PC-9 (cell line): ENCODE measurements around the gene GNB1. TPM values are rescaled to one million over a fixed set of nuclear protein-coding genes. Genes with fewer than 3 reads are reported as not detected.

Experiments
- BruUV-seq: library from RNA; stranded (reverse); fragments of 400-500 nt; replicated peaks from 2 replicates; lab custom pipeline; 2021; lab: Mats Ljungman, UMichigan
- CTCF ChIA-PET: fragments of 300-600 bp; sonication (Branson Sonifier 250); formaldehyde crosslinking; loops from one replicate; lab custom pipeline; 2022; ENCODE audit warnings: antibody characterized with exemption; lab: Charles Lee
- POLR2A ChIA-PET: fragments of 300-600 bp; sonication (Branson Sonifier 250); formaldehyde crosslinking; loops from one replicate; lab custom pipeline; 2022; ENCODE audit warnings: antibody characterized with exemption; ENCODE audit not compliant: unreplicated experiment; lab: Charles Lee
- DNase-seq, 2 experiments: peaks; one replicate each; pipeline versions ENCODE4 v3.0.0 to v3.0.0-alpha.2; 2015 to 2022; ENCODE audit warnings: mixed read lengths in 1 of 2
- H2AFZ ChIP-seq: fragments of 200-600 bp; sonication (generic); 2 replicates; pipeline ENCODE4 v1.8.1; 2017; ENCODE audit warnings: antibody characterized with exemption
- H3F3A ChIP-seq: fragments of 200-600 bp; sonication (generic); 2 replicates; pipeline ENCODE4 v1.8.1; 2017; ENCODE audit warnings: antibody characterized with exemption, mild to moderate bottlenecking, low read depth; ENCODE audit not compliant: insufficient read depth
- H3K27ac ChIP-seq: fragments of 200-600 bp; sonication (generic); 2 replicates; pipeline ENCODE4 v1.6.1; 2016; ENCODE audit warnings: mixed run types
- H3K27me3 ChIP-seq: fragments of 200-600 bp; sonication (generic); 2 replicates; pipeline ENCODE4 v1.6.1; 2016; ENCODE audit warnings: low read depth, mixed run types; ENCODE audit not compliant: insufficient read depth
- H3K36me3 ChIP-seq: fragments of 200-600 bp; sonication (generic); 2 replicates; pipeline ENCODE4 v1.6.1; 2016; ENCODE audit warnings: low read depth, mixed run types
- H3K4me1 ChIP-seq: fragments of 200-600 bp; sonication (generic); replicated peaks from 2 replicates; pipeline ENCODE4 v1.6.1; 2016; ENCODE audit warnings: mixed run types; ENCODE audit not compliant: insufficient read depth
- H3K4me2 ChIP-seq: fragments of 200-600 bp; sonication (generic); 2 replicates; pipeline ENCODE4 v1.6.1; 2017; ENCODE audit warnings: mixed run types
- H3K4me3 ChIP-seq: fragments of 200-600 bp; sonication (generic); 2 replicates; pipeline ENCODE4 v1.6.1; 2016; ENCODE audit warnings: mixed run types
- H3K79me2 ChIP-seq: fragments of 200-600 bp; sonication (generic); 2 replicates; pipeline ENCODE4 v1.6.1; 2017; ENCODE audit warnings: low read depth, mixed run types
- H3K9me2 ChIP-seq: fragments of 200-600 bp; sonication (generic); 2 replicates; pipeline ENCODE4 v1.8.1; 2017; ENCODE audit warnings: mild to moderate bottlenecking; ENCODE audit not compliant: insufficient read depth
- H3K9me3 ChIP-seq: fragments of 200-600 bp; sonication (generic); 2 replicates; pipeline ENCODE4 v1.8.1; 2016; ENCODE audit warnings: low read depth; ENCODE audit not compliant: insufficient read depth
- H4K20me1 ChIP-seq: fragments of 200-600 bp; sonication (generic); 2 replicates; pipeline ENCODE4 v1.8.1; 2017; ENCODE audit not compliant: insufficient read depth
- CTCF ChIP-seq: fragments of 200-600 bp; sonication (generic); conservative IDR thresholded peaks from 2 replicates; pipeline ENCODE4 v1.6.1; 2017; ENCODE audit warnings: mixed run types, antibody characterized with exemption, mild to moderate bottlenecking, moderate library complexity
- EZH2 ChIP-seq: fragments of 200-600 bp; sonication (generic); IDR thresholded peaks from 2 replicates; pipeline ENCODE4 v1.8.0; 2017; ENCODE audit warnings: antibody characterized with exemption, low read depth
- intact Hi-C: fragments of 100-400 bp; cut with micrococcal nuclease; formaldehyde crosslinking; loops from one replicate; pipeline ENCODE4 v1.10.0; 2022; ENCODE audit not compliant: unreplicated experiment
- total RNA-seq: library from RNA; stranded (reverse); gene quantifications from 2 replicates; pipeline ENCODE4 v1.2.3, GENCODE V29; 2021

Gene GNB1
- total RNA-seq, 1 experiment from 2014 or later: 286 TPM

GRCh38 chr1:1826356-1827088, 64.4 kb downstream of the GNB1 start:
- no peaks in the 10 kb centered on the region for H3K4me1 ChIP-seq
- H3K4me2 ChIP-seq: no peak overlapping the region
- intact Hi-C loops: no loop called here
- no peak overlapping the region for H3K4me3 ChIP-seq
- no peak for DNase-seq
- H3F3A ChIP-seq: peaks cover 23% of the 10 kb centered on the region
- no peaks in the 10 kb centered on the region for H3K9me2 ChIP-seq
- no peaks in the 10 kb centered on the region for H3K27me3 ChIP-seq
- no peak overlapping the region for H3K27ac ChIP-seq
- CTCF ChIA-PET: no interaction called here
- BruUV-seq: no TSS peak
- POLR2A ChIA-PET: interaction anchor here (0.7 kb wide), 1 partner anchor 44 kb away, joined by 5 read pairs; no protein-coding TSS in a partner anchor
- peaks cover 14% of the 10 kb centered on the region; the same call in 1 of the 2 replicates for H3K36me3 ChIP-seq
- H3K79me2 ChIP-seq: 0 out of 2 replicates have a peak, but pooled peaks cover 10% of the 10 kb centered on the region
- no peak overlapping the region for H2AFZ ChIP-seq
- peaks cover 49% of the 10 kb centered on the region for H4K20me1 ChIP-seq
- no peaks in the 10 kb centered on the region for H3K9me3 ChIP-seq
- TF ChIP-seq EZH2 (no peak), CTCF (no peak)

- Histone ChIP-seq H3K27me3 (no peaks in the 10 kb centered on the region), H3K79me2 (0 out of 2 replicates have a peak, but pooled peaks cover 10% of the 10 kb centered on the region), H3K9me2 (no peaks in the 10 kb centered on the region), H4K20me1 (peaks cover 52% of the 10 kb centered on the region), H3K4me2 (no peak overlapping the region), H3K27ac (no peak overlapping the region), H3K9me3 (no peaks in the 10 kb centered on the region), H3F3A (peaks cover 31% of the 10 kb centered on the region), H3K36me3 (peaks cover 14% of the 10 kb centered on the region; the same call in 1 of the 2 replicates), H3K4me3 (no peak overlapping the region), H3K4me1 (no peaks in the 10 kb centered on the region), H2AFZ (no peak overlapping the region)
- CTCF ChIA-PET: no interaction called here
- POLR2A ChIA-PET: no interaction called here
- TF ChIP-seq CTCF: no peak
- no peak for TF ChIP-seq EZH2
- no TSS peak for BruUV-seq
- intact Hi-C loops: no loop called here
- no peak for DNase-seq
These were observed 65.7 kb downstream of the GNB1 start for GRCh38 chr1:1825217-1825616.

- peaks cover 35% of the 10 kb centered on the region for H3F3A ChIP-seq
- BruUV-seq: no TSS peak
- ChIA-PET POLR2A (no interaction called here), CTCF (no interaction called here)
- no peak for DNase-seq
- H3K79me2 ChIP-seq: no peaks in the 10 kb centered on the region
- no peaks in the 10 kb centered on the region for H3K9me2 ChIP-seq
- H3K9me3 ChIP-seq: no peaks in the 10 kb centered on the region
- H4K20me1 ChIP-seq: peaks cover 29% of the 10 kb centered on the region
- no peaks in the 10 kb centered on the region for H3K27me3 ChIP-seq
- intact Hi-C loops: no loop called here
- TF ChIP-seq EZH2 (no peak), CTCF (no peak)
- H3K27ac ChIP-seq: no peak overlapping the region
- H3K4me3 ChIP-seq: no peak overlapping the region
- H2AFZ ChIP-seq: no peak overlapping the region
- no peak overlapping the region for H3K4me2 ChIP-seq
- no peaks in the 10 kb centered on the region for H3K4me1 ChIP-seq
- peaks cover 18% of the 10 kb centered on the region; the same call in 1 of the 2 replicates for H3K36me3 ChIP-seq
These were observed 71.1 kb downstream of the GNB1 start for GRCh38 chr1:1819762-1820161.
